ENCODE measurements around the gene ZDHHC17.

ZDHHC17 gene

DNA sequence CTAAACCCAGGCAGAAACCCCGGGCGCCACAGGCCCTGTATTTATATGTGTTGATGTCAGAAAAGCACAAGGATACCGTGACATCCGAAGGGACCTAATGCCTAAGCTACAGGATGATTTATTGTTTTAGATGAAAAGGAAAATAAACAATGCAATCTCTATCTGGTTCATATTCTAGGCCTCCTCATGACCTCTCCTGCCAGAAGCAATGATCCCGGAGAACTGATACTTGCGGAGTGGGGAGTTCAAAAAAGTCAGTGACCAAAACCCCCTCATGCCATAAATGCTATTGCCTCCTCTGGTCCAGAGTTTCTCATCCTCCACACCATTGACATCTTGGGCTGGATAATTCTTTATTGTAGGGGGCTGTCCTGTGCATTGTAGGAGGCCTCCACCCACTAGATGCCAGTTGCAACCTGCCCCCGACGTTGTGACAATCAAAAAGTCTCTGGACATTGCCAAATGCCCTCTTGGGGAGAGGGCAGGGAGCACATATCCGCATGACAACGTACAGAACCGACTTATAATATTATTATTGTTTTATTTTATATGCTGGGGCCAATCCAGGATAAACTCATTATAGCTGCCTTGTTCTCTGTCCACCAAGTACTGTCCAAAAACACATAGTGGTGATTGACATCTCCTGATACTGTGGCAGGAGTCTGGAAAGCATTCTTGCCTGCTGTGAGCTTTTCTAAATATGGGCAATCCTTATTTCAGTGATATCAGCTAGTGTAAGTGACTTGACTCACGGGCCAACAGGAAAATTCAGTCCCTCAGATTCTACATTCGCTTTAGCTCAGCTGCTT, 116.0 kb downstream of the ZDHHC17 start:
- DNase-seq = no peak

DNA sequence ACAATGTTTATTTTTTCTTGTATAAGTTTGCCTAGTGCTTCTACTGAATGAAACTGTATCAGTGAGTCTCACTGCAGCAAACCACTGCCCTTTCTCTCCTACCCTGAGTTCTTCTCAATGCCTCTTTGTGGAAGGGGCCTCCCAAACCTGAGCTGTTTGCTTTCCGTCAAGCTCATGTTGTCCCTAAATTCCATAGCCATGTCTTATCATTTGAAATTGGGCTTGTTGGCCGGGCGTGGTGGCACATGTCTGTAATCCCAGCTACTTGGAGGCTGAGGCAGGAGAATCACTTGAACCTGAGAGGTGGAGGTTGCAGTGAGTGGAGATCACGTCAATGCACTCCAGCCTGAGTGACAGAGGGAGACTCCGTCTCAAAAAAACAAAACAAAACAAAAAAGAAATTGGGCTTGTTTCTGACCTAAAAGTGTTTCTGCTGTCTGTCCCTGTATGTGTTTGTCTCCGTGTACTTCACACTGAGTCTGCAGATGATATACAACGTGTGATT, 116.7 kb downstream of the ZDHHC17 start:
- no peak for DNase-seq

DNA sequence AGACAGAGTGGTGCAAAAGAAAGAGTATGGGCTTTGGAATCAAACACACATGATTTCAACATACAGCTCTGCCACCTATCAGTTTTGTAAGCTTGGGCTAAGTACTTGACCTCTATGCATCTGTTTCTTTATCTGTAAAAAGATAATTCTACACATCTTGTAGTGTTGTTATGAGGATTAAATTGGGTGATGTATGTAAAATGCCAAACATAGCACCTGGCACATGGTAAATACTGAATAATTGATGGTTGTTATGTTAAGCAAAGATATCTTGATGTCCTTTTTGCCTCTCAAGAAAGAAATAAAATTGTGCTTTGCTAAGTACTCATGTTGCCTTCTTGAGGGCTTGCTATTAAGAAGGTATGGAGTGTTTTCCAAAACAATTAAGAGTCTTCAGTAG, 117.2 kb downstream of the ZDHHC17 start:
- no peak for DNase-seq

DNA sequence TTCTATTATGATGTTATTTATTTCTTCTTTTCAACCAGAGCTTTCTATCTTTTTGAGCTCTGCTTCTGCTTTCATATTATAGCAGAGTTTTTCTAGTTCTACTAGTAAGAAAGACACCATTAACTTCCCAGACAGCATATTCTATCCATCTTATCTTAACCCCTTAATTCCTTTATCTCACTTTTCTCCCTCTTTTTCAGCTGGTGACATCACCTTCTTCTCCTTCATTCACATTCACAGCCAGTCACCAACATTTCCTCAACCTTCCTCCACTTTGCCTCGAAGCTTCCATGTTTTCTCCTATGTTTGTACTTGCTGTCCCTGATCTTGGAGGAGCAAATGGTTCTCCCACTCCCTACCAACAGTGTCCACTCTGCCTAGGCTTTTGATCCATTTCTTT, 118.5 kb downstream of the ZDHHC17 start:
- DNase-seq = no peak

DNA sequence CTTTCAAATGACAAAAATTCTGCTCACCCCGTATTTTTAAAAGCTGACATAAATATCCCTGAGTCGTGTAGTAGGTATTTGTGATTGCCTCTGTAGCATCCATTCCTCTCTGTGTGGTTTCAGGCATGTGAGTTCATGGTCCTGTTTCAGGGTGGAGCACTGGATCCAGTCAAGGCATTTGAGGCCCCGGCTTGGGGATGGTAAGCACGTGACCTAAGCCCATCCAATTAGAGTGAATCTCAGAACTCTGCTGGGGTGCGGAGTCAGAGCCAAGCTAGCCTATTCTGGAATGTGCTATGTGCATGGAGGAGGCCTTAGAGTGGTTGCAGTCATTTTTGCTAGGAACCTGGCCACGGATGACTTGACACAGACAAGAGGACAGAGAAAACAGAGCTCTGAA, 119.2 kb downstream of the ZDHHC17 start:
- no peak for DNase-seq

DNA sequence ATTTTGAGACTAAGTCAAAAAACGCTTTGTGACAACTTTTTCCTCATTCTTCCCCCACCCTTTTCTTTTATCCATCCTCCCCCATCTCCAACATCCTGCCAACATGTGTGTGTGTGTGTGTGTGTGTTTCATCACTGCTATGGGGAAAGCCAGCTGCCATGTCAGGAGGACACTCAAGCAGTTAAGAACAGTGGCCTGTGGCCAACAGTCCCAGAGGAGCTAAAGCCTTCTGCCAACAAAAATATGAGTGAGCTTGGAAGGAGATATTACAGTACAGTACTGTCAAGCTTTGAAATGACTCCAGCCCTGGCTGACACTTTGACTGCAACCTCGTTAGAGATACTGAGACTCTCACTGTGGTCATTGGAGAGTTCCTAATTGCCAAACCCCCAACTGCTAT, 119.9 kb downstream of the ZDHHC17 start:
- DNase-seq = no peak

DNA sequence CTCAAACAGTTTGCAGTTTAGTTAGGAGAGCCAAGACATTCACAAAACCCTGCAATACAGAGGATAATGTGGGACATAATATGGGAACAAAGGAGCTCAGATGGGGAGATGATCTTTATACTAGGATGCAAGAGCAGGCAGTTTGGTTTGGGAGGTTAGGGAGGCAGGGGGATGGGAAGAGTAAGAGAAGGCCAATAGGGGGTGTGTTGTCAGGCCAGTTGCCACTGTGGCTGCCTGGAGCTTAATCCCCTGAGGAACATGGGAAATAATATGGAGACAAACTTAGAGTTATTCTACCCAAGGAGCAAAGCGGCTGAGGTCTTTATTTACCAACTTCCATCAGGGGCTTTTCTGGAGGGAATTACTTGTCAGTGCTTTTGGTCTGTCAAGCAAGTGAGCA, 124.9 kb downstream of the ZDHHC17 start:
- no peak for DNase-seq

DNA sequence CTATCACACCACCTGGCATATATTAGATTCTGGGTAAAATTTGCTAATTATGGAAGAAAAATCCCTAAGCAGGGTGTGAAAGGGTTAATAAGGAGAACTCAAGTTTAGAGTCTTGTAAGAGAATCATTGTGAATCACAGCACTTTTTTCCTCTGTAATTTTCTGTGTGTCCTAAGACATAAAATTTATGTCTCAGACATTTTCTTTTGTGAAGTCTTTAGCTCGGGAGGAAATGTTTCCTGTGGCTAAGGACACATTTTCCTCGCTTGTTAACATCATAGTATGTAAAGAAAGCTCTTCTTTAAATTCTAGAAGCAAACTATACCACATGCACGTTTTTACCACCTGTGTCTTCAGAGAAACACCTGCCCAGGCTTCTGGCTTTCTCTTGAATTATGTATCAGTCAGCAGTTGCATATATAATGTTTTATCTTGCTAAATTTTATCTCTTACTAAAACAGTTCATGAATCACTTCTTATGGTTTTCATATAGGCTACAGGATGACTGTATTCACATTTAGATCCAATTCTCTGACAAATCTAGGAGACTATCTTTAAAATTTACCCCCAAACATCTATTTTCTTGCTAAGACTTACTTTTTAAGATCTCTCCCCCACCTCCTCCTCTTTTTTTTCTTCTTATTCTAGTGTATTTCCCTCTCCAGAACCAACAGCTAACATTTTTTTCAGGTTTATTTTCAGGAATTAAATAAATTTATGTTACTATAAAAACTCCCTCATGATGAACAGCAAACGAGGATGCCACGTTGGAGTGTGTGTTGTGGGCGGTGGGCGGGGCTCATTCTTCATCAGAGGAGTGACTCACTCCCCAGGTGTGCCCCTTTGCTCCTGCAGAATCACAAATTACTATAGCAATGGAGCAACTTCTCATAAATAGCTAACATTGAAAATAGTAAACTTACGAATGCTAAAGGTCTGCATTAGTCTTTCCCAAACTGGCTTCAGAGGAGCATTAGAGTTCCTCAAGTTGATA, 126.5 kb downstream of the ZDHHC17 start:
- DNase-seq = no peak

DNA sequence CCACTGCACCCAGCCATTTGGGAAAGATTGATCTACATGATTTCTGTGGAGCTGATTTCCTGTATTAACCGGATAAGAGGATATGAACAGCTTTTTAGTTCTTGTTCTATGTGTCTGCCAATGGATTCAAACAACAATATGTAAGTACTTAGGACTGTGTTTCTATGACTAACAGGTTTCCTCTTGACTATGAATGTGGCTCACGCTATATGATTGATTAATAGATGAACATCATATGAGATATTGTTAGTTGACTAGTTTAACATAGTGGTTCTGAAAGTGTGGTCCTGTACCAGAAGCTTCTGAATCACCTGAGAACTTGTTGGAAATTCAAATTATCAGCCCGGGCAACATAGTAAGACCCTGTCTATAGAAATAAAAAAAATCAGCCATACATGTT, 127.7 kb downstream of the ZDHHC17 start:
- no peak for DNase-seq

DNA sequence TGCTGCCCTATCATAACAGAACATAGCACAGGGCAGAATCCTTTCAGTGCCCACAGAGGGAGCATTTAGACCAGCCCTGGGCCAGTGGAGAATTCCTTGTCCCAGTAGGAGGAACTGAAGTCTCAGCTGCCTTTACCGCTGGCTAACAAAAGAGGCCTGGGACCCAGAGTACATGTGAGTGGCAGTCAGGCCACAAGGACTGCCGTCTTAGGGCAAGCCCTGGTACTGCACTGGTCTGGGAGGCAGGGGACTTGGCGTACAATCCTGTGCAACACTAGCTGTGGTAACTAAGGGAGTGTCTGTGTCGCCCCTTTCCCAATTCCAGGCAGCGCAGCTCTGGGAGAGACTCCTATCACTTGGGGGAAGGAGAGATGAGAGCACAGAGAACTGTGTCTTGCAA, 131.9 kb downstream of the ZDHHC17 start:
- DNase-seq = no peak

DNA sequence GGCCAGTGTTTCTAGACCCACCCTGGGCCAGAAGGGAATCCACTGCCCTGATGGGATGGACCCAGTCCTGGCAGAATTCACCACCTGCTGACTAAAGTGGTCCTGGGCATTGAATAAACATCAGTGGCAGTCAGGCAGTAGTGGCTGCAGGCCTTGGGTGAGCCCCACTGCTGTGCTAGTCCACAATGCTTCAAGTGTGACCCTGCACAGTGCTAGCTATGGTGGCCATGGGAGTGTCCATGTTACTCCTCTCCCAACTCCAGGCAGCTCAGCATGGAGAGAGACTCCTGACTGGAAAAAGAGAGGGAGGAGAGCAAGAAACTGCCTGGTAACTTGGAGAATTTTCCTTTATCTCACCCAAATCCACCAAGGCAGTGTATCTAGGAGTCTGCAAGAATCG, 132.4 kb downstream of the ZDHHC17 start:
- DNase-seq = no peak

DNA sequence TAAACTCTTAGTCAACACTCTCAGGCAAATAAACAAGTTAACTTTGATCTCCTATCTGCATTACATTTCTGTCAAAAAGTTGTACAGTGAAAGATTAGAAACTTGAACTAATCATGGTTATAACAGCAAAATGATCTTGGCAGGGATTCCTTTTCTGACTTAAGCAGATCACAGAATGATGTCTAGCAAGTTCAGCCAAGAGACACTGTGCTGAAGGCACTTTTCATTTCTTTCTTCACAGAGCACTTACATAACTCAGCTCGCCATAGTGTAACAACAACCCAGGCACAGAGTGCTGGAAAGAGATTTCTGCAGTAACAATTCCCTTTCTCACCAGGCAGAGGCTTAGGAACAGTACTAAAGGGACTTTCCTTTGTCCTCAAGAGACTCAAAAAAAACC, 134.5 kb downstream of the ZDHHC17 start:
- DNase-seq = no peak

DNA sequence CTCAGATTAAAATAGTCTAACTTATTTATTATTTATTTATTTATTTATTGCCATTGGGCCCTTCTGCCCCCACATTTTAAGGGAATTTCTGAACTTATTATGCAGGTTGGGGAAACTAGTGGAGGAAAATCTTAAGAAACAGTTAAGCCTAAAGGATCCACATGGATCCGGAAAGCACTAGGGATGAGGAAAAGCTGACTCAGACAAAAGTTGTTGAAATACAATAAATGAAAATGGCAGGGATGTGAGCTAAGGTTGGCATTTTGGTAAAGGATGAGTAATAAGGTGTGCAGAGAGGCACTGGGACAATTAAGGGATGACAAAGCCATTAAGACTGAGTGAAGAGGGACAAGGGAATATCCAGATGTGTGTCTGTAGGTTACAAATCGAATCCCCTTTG, 135.6 kb downstream of the ZDHHC17 start:
- no peak for DNase-seq

DNA sequence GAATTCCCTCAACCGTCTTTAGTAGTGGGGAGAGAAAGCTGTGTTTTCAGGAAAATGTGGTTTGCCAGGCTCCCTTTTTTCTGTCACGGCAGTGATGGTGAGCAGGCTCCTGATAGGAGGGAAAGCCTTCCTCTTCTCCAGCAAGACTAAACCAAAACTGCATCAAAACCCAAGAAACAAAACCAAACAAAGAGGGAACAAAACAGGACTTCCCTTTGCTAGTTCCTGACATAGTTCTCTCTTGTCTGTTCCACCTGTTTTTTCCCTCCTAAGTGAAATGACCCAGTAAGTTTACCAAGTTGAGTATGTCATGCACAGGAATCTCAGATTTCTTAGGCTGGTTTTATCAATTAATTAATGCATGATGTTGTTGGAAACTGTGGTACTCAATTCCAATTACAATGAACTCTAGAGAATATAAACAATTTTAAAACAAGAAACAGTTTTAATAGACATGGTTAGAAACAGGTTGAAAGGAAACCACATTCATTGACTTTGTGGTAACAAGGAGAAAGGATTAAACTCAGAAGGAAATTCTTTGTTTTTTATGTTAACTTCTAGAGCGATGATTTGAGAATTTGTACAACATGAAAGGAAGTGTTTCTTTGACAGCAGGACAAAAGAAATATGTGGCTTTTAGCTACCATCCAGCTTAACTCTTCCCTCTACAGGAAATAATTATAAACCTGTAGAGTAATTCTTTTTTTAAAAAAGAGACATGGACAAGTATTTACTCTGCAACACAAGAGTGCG, 137.9 kb downstream of the ZDHHC17 start:
- DNase-seq = no peak

Data from hematopoietic multipotent progenitor cell treated with erythropoietin and hydrocortisone succinate and interleukin-3 and kit ligand, for 6 days (in vitro differentiated cells).